Right atrium auricular region (tissue), 2 donors: Measurements from ENCODE around the gene TMEFF2. TPM values are rescaled to one million over a fixed set of nuclear protein-coding genes. Genes with fewer than 3 reads are reported as not detected.

ENCODE experiments used
- DNase-seq: peaks from one replicate; pipeline ENCODE4 v3.0.0-alpha.2; 2019; ENCODE audit warnings: low spot score
- H3K27ac ChIP-seq, 2 donors: fragments of 200-600 bp; sonication (generic); 1 replicate in 1 of 2; 2 replicates in 1 of 2; pipeline ENCODE4 v1.5.1; 2016 to 2019
- H3K27me3 ChIP-seq, 2 donors: fragments of 200-600 bp; sonication (generic); one replicate each; pipeline versions ENCODE4 v1.5.1 to v1.6.0; 2017 to 2019
- H3K36me3 ChIP-seq: fragments of 200-600 bp; sonication (generic); one replicate; pipeline ENCODE4 v1.5.1; 2016
- H3K4me1 ChIP-seq, 2 donors: fragments of 200-600 bp; sonication (generic); one replicate each; pipeline versions ENCODE4 v1.5.1 to v1.6.0; 2017 to 2019
- H3K4me3 ChIP-seq, 2 donors: fragments of 200-600 bp; sonication (generic); 1 replicate in 1 of 2; 2 replicates in 1 of 2; pipeline ENCODE4 v1.5.1; 2017 to 2019; ENCODE audit warnings: mild to moderate bottlenecking in 1 of 2, moderate library complexity in 1 of 2
- H3K9me3 ChIP-seq, 2 donors: fragments of 200-600 bp; sonication (generic); one replicate each; pipeline ENCODE4 v1.5.1; 2019
- CTCF ChIP-seq, 2 donors: fragments of 200-600 bp; sonication (generic); IDR thresholded peaks; one replicate each; pipeline ENCODE4 v1.5.1; 2019; ENCODE audit warnings: antibody characterized with exemption in 2 of 2
- total RNA-seq, 2 donors: library from RNA; depleted of rRNA; stranded (reverse); fragments of >200 nt; gene quantifications; one replicate each; pipeline ENCODE4 v1.1.0, GENCODE V29; 2016

The TMEFF2 gene
- total RNA-seq, 2 donors from 2014 or later = 0.56 TPM; not detected in 1

DNA sequence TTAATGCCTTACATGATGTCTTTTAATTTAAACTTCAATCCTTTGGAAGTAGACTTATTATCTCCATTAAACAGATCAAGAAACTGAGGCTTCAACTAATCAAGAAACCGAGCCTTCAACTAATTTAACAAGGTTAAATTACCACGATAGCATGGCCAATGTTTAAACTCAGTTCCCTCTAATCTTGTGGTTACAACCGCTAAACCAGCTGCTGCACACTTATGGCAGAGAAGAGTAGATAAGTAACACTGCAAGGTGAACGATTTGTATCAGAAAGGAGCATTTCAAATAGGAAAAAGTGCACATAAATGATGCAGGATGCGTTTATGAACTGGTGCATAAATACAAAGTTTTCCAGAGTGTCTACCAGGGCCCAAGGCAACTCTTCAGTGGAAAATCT lies 203.3 kb downstream of the TMEFF2 start:
- Histone ChIP-seq H3K4me1 (peaks cover 0 to 4% of the 10 kb centered on the region in 2 donors), H3K27ac (no peak overlapping the region), H3K9me3 (no peaks in the 10 kb centered on the region), H3K27me3 (no peaks in the 10 kb centered on the region), H3K36me3 (no peaks in the 10 kb centered on the region), H3K4me3 (no peak overlapping the region)
- no peak for DNase-seq
- no peak for TF ChIP-seq CTCF (IDR thresholded peaks at IDR 0.05)

DNA sequence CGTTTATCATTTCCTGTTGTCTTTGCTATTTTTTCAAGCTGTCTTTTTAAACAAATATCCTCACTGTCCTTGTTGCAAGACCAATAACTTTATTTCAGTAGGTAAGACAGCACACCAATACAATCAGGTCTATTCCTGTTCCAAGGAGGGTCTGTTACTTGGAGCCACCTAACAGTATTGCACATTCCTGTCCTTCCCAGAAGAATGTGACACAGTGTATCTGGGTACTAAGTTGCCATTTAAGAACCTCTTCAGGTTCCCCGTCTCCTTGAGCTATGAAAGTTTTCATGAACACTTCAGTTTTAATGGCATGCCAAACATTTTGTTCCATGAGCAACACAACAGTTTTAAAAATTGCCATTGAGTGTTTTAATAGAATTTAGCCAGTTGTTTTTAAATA lies 209.0 kb downstream of the TMEFF2 start:
- no peak for DNase-seq
- Histone ChIP-seq H3K9me3 (no peaks in the 10 kb centered on the region), H3K4me3 (no peak overlapping the region), H3K4me1 (no peaks in the 10 kb centered on the region), H3K36me3 (no peaks in the 10 kb centered on the region), H3K27ac (no peak overlapping the region), H3K27me3 (no peaks in the 10 kb centered on the region)
- no peak for TF ChIP-seq CTCF (IDR thresholded peaks at IDR 0.05)

- Histone ChIP-seq H3K4me1 (no peaks in the 10 kb centered on the region), H3K36me3 (no peaks in the 10 kb centered on the region), H3K9me3 (no peaks in the 10 kb centered on the region), H3K27me3 (no peaks in the 10 kb centered on the region), H3K27ac (no peak overlapping the region), H3K4me3 (no peak overlapping the region)
- DNase-seq = no peak
- TF ChIP-seq CTCF (IDR thresholded peaks at IDR 0.05) = no peak
Measured at GRCh38 chr2:191983591-191983990, 211.1 kb downstream of the TMEFF2 start.

GRCh38 chr2:191983186-191983585 lies 211.5 kb downstream of the TMEFF2 start:
- Histone ChIP-seq H3K4me1 (no peaks in the 10 kb centered on the region), H3K27ac (no peak overlapping the region), H3K27me3 (no peaks in the 10 kb centered on the region), H3K4me3 (no peak overlapping the region), H3K9me3 (no peaks in the 10 kb centered on the region), H3K36me3 (no peaks in the 10 kb centered on the region)
- TF ChIP-seq CTCF (IDR thresholded peaks at IDR 0.05) = no peak
- no peak for DNase-seq

GRCh38 chr2:191981706-191982105 lies 213.0 kb downstream of the TMEFF2 start:
- no peaks in the 10 kb centered on the region for H3K27me3 ChIP-seq
- no peaks in the 10 kb centered on the region for H3K4me1 ChIP-seq
- no peaks in the 10 kb centered on the region for H3K9me3 ChIP-seq
- no peak overlapping the region for H3K27ac ChIP-seq
- no peak for TF ChIP-seq CTCF (IDR thresholded peaks at IDR 0.05)
- no peaks in the 10 kb centered on the region for H3K36me3 ChIP-seq
- H3K4me3 ChIP-seq = no peak overlapping the region
- DNase-seq = no peak

DNA sequence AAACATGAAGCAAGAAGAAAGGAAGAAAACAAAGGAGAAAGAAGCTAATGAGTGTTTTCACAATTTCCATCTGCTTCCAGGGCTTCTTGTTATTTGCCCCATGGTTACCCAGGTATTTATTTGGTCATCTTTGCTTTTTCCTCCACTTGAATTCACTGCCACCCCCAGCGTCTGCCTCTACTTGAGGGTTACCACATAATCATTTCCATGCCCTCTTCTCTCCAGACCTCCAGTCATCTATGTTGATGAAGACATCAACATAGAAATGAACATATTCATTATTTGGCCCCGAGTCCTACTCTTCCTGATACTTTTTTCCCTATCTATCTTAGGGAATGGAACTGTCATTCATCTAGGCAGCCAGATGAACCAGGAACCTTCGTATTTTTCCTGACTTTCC lies 214.2 kb downstream of the TMEFF2 start:
- no peak overlapping the region for H3K27ac ChIP-seq

More for the DNA sequence above, 214.2 kb downstream of the TMEFF2 start:
- no peak overlapping the region for H3K4me3 ChIP-seq
- no peaks in the 10 kb centered on the region for H3K4me1 ChIP-seq
- no peaks in the 10 kb centered on the region for H3K9me3 ChIP-seq
- no peak for TF ChIP-seq CTCF (IDR thresholded peaks at IDR 0.05)
- no peak for DNase-seq
- no peaks in the 10 kb centered on the region for H3K27me3 ChIP-seq
- no peaks in the 10 kb centered on the region for H3K36me3 ChIP-seq
